ENCODE results near the gene FAM163B.
"Not testable (repeated sequence)": the region's sequence is repeated elsewhere in the genome, so short reads cannot be mapped to it uniquely, and the experiment has no call there.

Gene FAM163B

DNA sequence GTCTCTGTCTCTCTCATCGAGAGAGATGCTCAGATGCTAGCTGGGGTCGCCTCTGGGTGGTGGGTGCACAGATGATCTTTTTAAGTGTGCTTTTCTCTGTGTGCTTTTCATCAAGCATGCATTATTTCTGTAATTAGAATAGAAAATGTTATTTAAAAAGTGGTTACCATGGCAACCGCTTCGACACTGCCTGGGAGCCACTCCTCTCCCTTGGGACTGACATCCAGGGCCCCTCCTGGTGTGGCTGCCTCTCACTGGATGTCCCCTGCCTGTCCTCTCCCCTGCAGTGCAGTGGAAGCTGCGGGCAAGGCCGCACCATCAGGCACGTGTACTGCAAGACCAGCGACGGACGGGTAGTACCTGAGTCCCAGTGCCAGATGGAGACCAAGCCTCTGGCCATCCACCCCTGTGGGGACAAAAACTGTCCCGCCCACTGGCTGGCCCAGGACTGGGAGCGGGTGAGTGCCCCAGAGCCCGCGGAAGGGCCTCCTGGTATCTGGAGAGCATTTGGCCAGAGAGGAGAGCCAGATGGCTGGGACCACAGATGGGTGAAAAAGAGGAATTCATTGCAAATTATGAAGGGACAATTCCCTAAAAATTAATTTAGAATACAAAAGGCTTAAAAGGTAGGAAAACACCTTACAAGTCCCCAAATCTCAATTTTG, 39.9 kb downstream of the FAM163B start:
- no peak overlapping the region for H3K4me3 Mint-ChIP-seq
- H3K27me3 Mint-ChIP-seq = no peaks in the 10 kb centered on the region
- H3K9me3 Mint-ChIP-seq (ENCODE audit: low read depth) = no peaks in the 10 kb centered on the region
- no peak overlapping the region for H3K27ac Mint-ChIP-seq
- H3K36me3 Mint-ChIP-seq = no peaks in the 10 kb centered on the region
- no peaks in the 10 kb centered on the region for H3K4me1 Mint-ChIP-seq (ENCODE audit: low read depth)

DNA sequence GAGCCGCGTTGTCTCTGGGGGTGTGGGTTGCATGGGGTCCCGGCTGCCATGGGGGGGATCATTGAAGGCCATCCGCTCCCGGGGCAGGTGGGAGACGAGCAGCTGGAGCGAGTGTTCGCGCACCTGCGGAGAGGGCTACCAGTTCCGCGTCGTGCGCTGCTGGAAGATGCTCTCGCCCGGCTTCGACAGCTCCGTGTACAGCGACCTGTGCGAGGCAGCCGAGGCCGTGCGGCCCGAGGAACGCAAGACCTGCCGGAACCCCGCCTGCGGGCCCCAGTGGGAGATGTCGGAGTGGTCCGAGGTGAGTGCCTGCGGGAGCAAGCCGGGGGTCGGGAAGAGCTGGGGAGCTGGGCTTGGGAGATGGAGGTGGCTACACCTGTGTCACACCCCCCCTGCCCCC, 41.0 kb downstream of the FAM163B start:
- H3K27me3 Mint-ChIP-seq = no peaks in the 10 kb centered on the region

DNA sequence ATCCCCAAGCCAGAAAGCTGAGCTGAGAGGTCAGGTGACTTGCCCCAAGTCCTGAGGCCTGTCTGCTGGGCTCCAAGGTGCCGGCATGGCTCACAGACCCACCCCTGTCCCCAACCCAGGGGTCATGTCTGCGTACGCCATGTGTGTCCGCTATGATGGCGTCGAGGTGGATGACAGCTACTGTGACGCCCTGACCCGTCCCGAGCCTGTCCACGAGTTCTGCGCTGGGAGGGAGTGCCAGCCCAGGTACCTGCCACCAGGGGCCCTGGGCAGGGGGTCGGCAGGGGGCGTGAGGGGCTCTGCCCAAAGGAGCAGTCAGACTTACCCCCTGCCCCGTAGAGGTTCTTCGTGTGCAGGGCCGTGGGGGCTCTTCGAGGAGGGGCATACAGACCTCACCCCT, 42.4 kb downstream of the FAM163B start:
- no peaks in the 10 kb centered on the region for H3K36me3 Mint-ChIP-seq
- H3K9me3 Mint-ChIP-seq (ENCODE audit: low read depth) = no peaks in the 10 kb centered on the region
- no peak overlapping the region for H3K4me3 Mint-ChIP-seq
- H3K27ac Mint-ChIP-seq = no peak overlapping the region
- no peaks in the 10 kb centered on the region for H3K27me3 Mint-ChIP-seq
- H3K4me1 Mint-ChIP-seq (ENCODE audit: low read depth) = peaks cover 7% of the 10 kb centered on the region

More for the DNA sequence above, 41.0 kb downstream of the FAM163B start:
- peaks cover 4% of the 10 kb centered on the region for H3K4me1 Mint-ChIP-seq (ENCODE audit: low read depth)
- no peaks in the 10 kb centered on the region for H3K9me3 Mint-ChIP-seq (ENCODE audit: low read depth)
- H3K4me3 Mint-ChIP-seq = no peak overlapping the region
- H3K36me3 Mint-ChIP-seq = no peaks in the 10 kb centered on the region
- H3K27ac Mint-ChIP-seq = no peak overlapping the region

GRCh38 chr9:133566382-133566781, 42.8 kb downstream of the FAM163B start:
- Mint-ChIP-seq H3K27ac (no peak overlapping the region), H3K4me1 (ENCODE audit: low read depth) (peaks cover 7% of the 10 kb centered on the region), H3K36me3 (no peaks in the 10 kb centered on the region), H3K9me3 (ENCODE audit: low read depth) (no peaks in the 10 kb centered on the region), H3K4me3 (no peak overlapping the region), H3K27me3 (no peaks in the 10 kb centered on the region)

- Mint-ChIP-seq H3K27ac (no peak overlapping the region), H3K36me3 (no peaks in the 10 kb centered on the region), H3K27me3 (no peaks in the 10 kb centered on the region), H3K9me3 (ENCODE audit: low read depth) (no peaks in the 10 kb centered on the region), H3K4me1 (ENCODE audit: low read depth) (peaks cover 7% of the 10 kb centered on the region), H3K4me3 (no peak overlapping the region)
These were observed 44.6 kb downstream of the FAM163B start for GRCh38 chr9:133564451-133565116.

DNA sequence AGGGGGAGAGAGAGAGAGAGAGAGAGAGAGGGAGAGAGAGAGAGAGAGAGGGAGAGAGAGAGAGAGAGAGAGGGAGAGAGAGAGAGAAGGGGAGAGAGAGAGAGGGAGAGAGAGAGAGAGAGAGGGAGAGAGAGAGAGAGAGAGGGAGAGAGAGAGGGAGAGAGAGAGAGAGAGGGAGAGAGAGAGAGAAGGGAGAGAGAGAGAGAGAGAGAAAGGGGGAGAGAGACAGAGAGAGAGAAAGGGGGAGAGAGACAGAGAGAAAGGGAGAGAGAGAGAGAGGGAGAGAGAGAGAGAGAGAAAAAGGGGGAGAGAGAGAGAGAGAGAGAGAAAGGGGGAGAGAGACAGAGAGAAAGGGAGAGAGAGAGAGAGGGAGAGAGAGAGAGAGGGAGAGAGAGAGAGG, 45.4 kb downstream of the FAM163B start:
- not testable (repeated sequence) for H3K27ac Mint-ChIP-seq, H3K27me3 Mint-ChIP-seq

DNA sequence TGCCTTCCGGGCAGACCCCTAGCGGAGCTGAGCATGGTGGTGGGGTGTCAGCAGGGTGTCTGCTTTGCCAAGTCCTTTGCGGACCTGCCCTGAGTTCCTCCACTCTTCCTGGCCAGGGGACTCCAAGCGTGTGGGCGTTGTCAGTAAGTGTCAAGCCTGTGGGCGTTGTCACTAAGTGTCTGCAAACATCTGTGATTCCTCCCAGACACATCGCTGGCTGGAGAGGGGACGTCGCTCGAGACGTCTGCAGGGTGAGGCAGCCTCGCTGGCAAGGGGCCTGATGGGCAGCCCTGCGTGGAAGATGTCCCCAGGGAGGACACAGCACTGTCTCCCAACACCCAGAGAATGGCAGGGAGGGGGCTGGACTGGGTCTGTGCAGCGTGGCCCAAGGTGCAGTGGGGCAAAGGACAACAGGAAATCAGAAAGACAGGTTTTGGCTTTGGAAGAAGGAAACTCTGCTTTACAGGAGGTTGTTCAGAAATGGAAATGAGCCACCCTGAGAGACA, 45.8 kb downstream of the FAM163B start:
- Mint-ChIP-seq H3K27ac (no peak overlapping the region), H3K27me3 (peaks cover 3% of the 10 kb centered on the region), H3K36me3 (no peaks in the 10 kb centered on the region), H3K4me1 (ENCODE audit: low read depth) (peaks cover 12% of the 10 kb centered on the region), H3K9me3 (ENCODE audit: low read depth) (no peaks in the 10 kb centered on the region), H3K4me3 (no peak overlapping the region)

More for the DNA sequence above, 45.4 kb downstream of the FAM163B start:
- H3K9me3 Mint-ChIP-seq (ENCODE audit: low read depth); H3K4me1 Mint-ChIP-seq (ENCODE audit: low read depth); H3K4me3 Mint-ChIP-seq; H3K36me3 Mint-ChIP-seq: not testable (repeated sequence)

- H3K4me3 Mint-ChIP-seq = no peak overlapping the region
- H3K27ac Mint-ChIP-seq = no peak overlapping the region
- no peaks in the 10 kb centered on the region for H3K36me3 Mint-ChIP-seq
- H3K27me3 Mint-ChIP-seq = peaks cover 3% of the 10 kb centered on the region
- H3K4me1 Mint-ChIP-seq (ENCODE audit: low read depth) = peaks cover 14% of the 10 kb centered on the region
- H3K9me3 Mint-ChIP-seq (ENCODE audit: low read depth) = no peaks in the 10 kb centered on the region
These were observed 46.4 kb downstream of the FAM163B start for GRCh38 chr9:133562611-133563290.

DNA sequence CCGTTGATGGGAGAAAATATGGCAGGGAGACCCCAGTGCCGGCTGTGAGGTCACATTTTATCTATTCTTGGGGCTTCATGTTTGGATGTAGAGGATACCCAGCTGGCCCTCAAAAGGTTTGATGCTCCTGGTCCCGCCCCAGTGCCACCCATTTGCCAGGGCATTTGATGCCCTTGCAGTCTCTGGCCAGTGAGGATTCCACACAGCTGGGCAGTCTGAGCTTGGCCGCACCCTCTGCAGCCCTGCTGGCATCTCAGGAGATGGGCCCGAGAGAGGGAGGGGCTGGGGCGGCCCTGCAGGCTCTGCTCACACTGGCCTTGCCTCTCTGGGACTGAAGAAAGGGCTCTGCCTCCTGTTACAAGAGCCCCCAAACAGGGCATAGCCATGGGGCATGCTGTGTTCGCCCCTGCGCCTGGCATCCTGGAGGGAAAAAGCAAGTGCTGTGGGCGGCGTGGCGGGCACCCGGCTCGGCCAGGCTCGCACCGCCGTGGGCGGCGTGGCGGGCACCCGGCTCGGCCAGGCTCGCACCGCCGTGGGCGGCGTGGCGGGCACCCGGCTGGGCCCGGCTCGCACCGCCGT, 47.1 kb downstream of the FAM163B start:
- Mint-ChIP-seq H3K9me3 (ENCODE audit: low read depth) (no peaks in the 10 kb centered on the region), H3K36me3 (no peaks in the 10 kb centered on the region)

GRCh38 chr9:133560944-133561343, 48.2 kb downstream of the FAM163B start:
- Mint-ChIP-seq H3K27ac (no peak overlapping the region), H3K4me3 (no peak overlapping the region), H3K36me3 (no peaks in the 10 kb centered on the region), H3K27me3 (peaks cover 3% of the 10 kb centered on the region), H3K4me1 (ENCODE audit: low read depth) (peaks cover 14% of the 10 kb centered on the region), H3K9me3 (ENCODE audit: low read depth) (no peaks in the 10 kb centered on the region)

More for the DNA sequence above, 47.1 kb downstream of the FAM163B start:
- H3K27me3 Mint-ChIP-seq = peaks cover 3% of the 10 kb centered on the region
- no peak overlapping the region for H3K27ac Mint-ChIP-seq
- no peak overlapping the region for H3K4me3 Mint-ChIP-seq
- H3K4me1 Mint-ChIP-seq (ENCODE audit: low read depth) = peaks cover 14% of the 10 kb centered on the region

- peaks cover 3% of the 10 kb centered on the region for H3K27me3 Mint-ChIP-seq
- no peaks in the 10 kb centered on the region for H3K36me3 Mint-ChIP-seq
- no peak overlapping the region for H3K4me3 Mint-ChIP-seq
- H3K9me3 Mint-ChIP-seq (ENCODE audit: low read depth) = no peaks in the 10 kb centered on the region
- H3K4me1 Mint-ChIP-seq (ENCODE audit: low read depth) = peaks cover 14% of the 10 kb centered on the region
- no peak overlapping the region for H3K27ac Mint-ChIP-seq
These were observed 48.9 kb downstream of the FAM163B start for GRCh38 chr9:133560311-133560710.

- Mint-ChIP-seq H3K9me3 (ENCODE audit: low read depth) (no peaks in the 10 kb centered on the region), H3K4me3 (peak overlapping the region; percentile 50), H3K4me1 (ENCODE audit: low read depth) (peaks cover 12% of the 10 kb centered on the region), H3K36me3 (no peaks in the 10 kb centered on the region), H3K27me3 (peaks cover 3% of the 10 kb centered on the region), H3K27ac (peak overlapping the region; percentile 64)
These were observed 50.7 kb downstream of the FAM163B start for GRCh38 chr9:133558191-133559126.

- Mint-ChIP-seq H3K27ac (no peak overlapping the region), H3K4me3 (no peak overlapping the region), H3K9me3 (ENCODE audit: low read depth) (no peaks in the 10 kb centered on the region), H3K36me3 (no peaks in the 10 kb centered on the region), H3K27me3 (peaks cover 3% of the 10 kb centered on the region), H3K4me1 (ENCODE audit: low read depth) (peaks cover 7% of the 10 kb centered on the region)
These were observed 51.6 kb downstream of the FAM163B start for GRCh38 chr9:133557581-133557980.

DNA sequence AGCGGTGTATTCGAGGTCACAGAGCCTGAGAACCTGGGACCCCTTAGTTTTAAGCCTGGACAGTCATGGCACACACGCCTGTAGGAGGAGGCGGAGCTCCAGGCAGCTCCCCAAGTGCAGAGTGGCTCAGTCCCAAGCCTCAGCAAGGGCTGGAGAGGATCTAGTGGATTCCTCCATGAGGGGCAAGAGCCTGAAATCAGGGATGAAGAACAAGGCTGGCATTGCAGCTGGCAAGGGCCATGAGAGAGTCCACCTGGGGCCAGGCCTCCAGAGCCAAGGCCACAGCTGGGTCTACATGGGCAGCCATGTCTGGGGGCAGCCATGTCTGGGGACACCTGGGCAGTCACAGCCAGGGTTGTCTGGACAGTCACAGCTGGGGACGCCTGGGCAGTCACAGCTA, 52.8 kb downstream of the FAM163B start:
- H3K4me1 Mint-ChIP-seq (ENCODE audit: low read depth) = peaks cover 7% of the 10 kb centered on the region
- H3K27me3 Mint-ChIP-seq = peaks cover 3% of the 10 kb centered on the region
- H3K4me3 Mint-ChIP-seq = no peak overlapping the region
- H3K27ac Mint-ChIP-seq = no peak overlapping the region
- H3K9me3 Mint-ChIP-seq (ENCODE audit: low read depth) = no peaks in the 10 kb centered on the region
- no peaks in the 10 kb centered on the region for H3K36me3 Mint-ChIP-seq
